D721Med (cell line): ENCODE measurements around the gene ZNF69.
"Not testable (repeated sequence)": the region's sequence is repeated elsewhere in the genome, so short reads cannot be mapped to it uniquely, and the experiment has no call there.

Experiments used
- DNase-seq: peaks from one replicate; pipeline ENCODE4 v3.0.0; 2011; ENCODE audit warnings: low spot score; ENCODE audit not compliant: insufficient read length
- FAIRE-seq: peaks from 2 replicates; lab custom pipeline; 2011; peaks lifted over from hg19 to GRCh38; lab: Jason Lieb, UNC
- TF ChIP-seq, protein P1 (sequence below): IDR thresholded peaks from 2 replicates; pipeline ENCODE4 v1.5.1; 2012; ENCODE audit warnings: mild to moderate bottlenecking, control low read depth; ENCODE audit not compliant: insufficient read depth; ENCODE audit errors: missing control alignments

Gene ZNF69

GRCh38 chr19:11887611-11888531, at the start of gene ZNF69:
Gene ZNF69, plus strand, starts transcription at chr19:11887782. Its CDS starts 142 bp downstream, at chr19:11887924.
- TF ChIP-seq, protein P1, sequence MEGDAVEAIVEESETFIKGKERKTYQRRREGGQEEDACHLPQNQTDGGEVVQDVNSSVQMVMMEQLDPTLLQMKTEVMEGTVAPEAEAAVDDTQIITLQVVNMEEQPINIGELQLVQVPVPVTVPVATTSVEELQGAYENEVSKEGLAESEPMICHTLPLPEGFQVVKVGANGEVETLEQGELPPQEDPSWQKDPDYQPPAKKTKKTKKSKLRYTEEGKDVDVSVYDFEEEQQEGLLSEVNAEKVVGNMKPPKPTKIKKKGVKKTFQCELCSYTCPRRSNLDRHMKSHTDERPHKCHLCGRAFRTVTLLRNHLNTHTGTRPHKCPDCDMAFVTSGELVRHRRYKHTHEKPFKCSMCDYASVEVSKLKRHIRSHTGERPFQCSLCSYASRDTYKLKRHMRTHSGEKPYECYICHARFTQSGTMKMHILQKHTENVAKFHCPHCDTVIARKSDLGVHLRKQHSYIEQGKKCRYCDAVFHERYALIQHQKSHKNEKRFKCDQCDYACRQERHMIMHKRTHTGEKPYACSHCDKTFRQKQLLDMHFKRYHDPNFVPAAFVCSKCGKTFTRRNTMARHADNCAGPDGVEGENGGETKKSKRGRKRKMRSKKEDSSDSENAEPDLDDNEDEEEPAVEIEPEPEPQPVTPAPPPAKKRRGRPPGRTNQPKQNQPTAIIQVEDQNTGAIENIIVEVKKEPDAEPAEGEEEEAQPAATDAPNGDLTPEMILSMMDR = peak; percentile 10
- DNase-seq (peak; percentile 69), FAIRE-seq (no peak)

DNA sequence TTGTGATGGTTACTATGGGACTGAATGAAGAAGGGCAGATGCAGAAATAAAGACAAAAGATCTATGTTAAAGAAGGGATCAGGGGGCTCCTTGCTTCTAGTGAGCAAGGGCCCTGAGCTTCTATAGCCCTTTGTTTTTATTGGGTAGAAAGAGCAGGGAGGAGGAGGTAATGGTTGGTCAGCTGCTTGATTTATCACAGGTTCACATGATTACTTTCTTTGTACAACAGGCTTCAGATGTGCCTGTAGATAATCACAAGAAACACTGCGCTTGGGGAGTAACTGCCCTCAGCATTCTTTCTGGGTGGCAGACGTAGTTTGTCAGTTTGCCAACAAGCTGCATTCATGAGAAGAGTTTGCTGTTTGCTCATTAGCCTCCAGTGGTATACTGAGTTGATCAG, 43.9 kb upstream of the ZNF69 start:
- FAIRE-seq = no peak
- TF ChIP-seq, protein P1 = no peak
- DNase-seq = no peak

DNA sequence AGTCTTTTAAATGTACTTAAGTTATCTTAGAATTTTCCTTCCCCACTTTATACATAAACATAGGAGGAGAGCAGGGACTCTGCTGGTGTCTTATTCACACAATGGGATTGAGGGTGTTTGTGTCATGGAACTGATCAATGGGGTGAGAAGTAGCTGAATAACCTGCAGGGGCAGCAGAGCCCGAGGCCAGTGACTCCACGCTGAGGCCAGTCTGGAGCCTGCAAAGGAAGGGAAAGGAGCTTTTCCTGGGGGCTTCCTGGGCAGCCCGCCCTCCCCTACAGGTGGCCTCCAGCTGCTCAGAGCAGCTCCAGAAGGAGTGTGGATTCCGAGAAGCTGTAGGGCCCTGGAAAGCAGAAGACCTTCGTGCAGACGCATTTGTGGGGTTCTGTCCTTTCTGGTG, 40.0 kb upstream of the ZNF69 start:
- DNase-seq, FAIRE-seq: not testable (repeated sequence)

DNA sequence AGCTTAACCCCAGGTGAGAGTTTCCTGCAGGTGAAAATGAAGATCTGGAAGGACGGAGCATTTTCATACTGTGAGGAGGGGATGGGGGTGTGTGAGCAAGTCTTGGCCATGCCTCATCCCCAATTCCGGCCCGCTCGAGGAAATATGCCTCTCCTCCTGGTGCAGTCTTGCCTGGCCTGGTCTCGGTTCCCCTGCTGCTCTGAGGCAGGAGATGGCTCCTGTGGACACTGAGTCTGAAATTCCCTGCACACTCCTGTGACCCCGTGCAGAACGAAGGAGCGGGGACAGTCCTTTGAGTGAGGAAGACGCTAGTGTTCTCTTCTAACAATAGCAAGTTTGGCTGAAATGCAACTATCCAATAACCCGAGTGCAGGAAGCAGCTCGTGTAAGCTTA, 39.4 kb upstream of the ZNF69 start:
- FAIRE-seq = no peak
- TF ChIP-seq, protein P1 = no peak
- no peak for DNase-seq

- TF ChIP-seq, protein P1 = no peak
- DNase-seq (peak; percentile 87), FAIRE-seq (no peak)
Observed at GRCh38 chr19:11848594-11849469, 38.8 kb upstream of the ZNF69 start, which contains the start of gene ZNF439. Gene ZNF439, plus strand, starts transcription at chr19:11848726. Its CDS starts 142 bp downstream, at chr19:11848868.

GRCh38 chr19:11850289-11850688, 37.3 kb upstream of the ZNF69 start:
- not testable (repeated sequence) for DNase-seq, FAIRE-seq

DNA sequence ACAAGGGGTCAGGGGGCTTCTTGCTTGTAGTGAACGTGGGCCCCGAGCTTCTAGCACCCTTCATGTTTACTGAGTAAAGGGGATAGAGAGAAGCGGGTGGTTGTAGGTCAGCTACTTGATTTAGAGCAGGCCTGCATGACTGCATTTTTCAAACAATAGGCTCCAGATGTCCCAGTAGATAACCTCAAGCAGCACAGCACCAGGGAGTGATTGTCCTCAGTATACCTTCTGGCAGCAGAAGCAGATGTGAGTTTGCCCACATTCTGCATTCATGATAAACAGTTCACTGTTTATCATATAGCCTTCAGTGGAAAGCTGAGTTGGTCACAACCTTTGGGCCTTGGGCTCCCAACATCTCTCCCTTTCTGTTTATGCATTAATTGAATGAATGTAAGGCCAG, 34.2 kb upstream of the ZNF69 start:
- FAIRE-seq (no peak), DNase-seq (no peak)
- TF ChIP-seq, protein P1 = no peak
